ENCODE measurements around the gene RGS9. TPM values are rescaled to one million over a fixed set of nuclear protein-coding genes. Genes with fewer than 3 reads are reported as not detected.

The RGS9 gene
- total and polyA plus RNA-seq, 10 of the 15 experiments (the other 5 are each of a cell fraction or from before 2014, with no cell fraction given): 1.1 to 10.6 (median 5.6) TPM

GRCh38 chr17:65181237-65182061 lies 44.3 kb downstream of the RGS9 start (continued):
- TF ChIP-seq ZBTB4 (CRISPR knock-in tag; IDR thresholded peaks at IDR 0.05) (no peak), HSF1 (IDR thresholded peaks at IDR 0.05; ENCODE audit: low read depth, low read length) (no peak), CREM (IDR thresholded peaks at IDR 0.05; ENCODE audit: low read depth) (peak; percentile 85), GATAD2B (conservative IDR thresholded peaks at IDR 0.05; ENCODE audit: low read depth) (peak; percentile 89), RB1 (IDR thresholded peaks at IDR 0.05; ENCODE audit: borderline replicate concordance) (no peak), ZNF622 (IDR thresholded peaks at IDR 0.05) (no peak), HCFC1 (IDR thresholded peaks at IDR 0.05; ENCODE audit: low read length) (no peak), PML (IDR thresholded peaks at IDR 0.05; ENCODE audit: low read length) (0 out of 2 replicates have a peak, but pooled peaks have one; percentile 75), JUNB (IDR thresholded peaks at IDR 0.05) (peak; percentile 97), SKIL (IDR thresholded peaks at IDR 0.05; ENCODE audit: low read depth, poor library complexity, severe bottlenecking) (peak; percentile 78), SPI1 (IDR thresholded peaks at IDR 0.05; ENCODE audit: borderline replicate concordance, insufficient read depth, low read depth, low read length) (0 out of 2 replicates have a peak, but pooled peaks have one; percentile 11), FOXM1 (IDR thresholded peaks at IDR 0.05; ENCODE audit: low read depth, low read length) (peak; percentile 97), SIX5 (IDR thresholded peaks at IDR 0.05; ENCODE audit: low read depth, low read length, severe bottlenecking) (no peak), ETV6 (conservative IDR thresholded peaks at IDR 0.05 in 1 of 2, IDR thresholded peaks at IDR 0.05 in 1 of 2; ENCODE audit: borderline replicate concordance in 1 of 2, low read depth in 1 of 2) (peak in 1 of 2 experiments; percentile 76; a peak in 1 of 4 replicates), ZNF274 (IDR thresholded peaks at IDR 0.05; ENCODE audit: insufficient read depth, insufficient read length) (no peak), SRF (IDR thresholded peaks at IDR 0.05; ENCODE audit: low read depth in 2 of 2, low read length in 2 of 2) (peak in 1 of 2 experiments; percentile 76; a peak in 1 of 4 replicates)
- TF ChIP-seq, protein P1, sequence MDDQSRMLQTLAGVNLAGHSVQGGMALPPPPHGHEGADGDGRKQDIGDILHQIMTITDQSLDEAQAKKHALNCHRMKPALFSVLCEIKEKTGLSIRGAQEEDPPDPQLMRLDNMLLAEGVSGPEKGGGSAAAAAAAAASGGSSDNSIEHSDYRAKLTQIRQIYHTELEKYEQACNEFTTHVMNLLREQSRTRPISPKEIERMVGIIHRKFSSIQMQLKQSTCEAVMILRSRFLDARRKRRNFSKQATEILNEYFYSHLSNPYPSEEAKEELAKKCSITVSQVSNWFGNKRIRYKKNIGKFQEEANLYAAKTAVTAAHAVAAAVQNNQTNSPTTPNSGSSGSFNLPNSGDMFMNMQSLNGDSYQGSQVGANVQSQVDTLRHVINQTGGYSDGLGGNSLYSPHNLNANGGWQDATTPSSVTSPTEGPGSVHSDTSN (IDR thresholded peaks at IDR 0.05; ENCODE audit: insufficient replicate concordance, low read depth, low read length): no peak
- TF ChIP-seq, protein P2, sequence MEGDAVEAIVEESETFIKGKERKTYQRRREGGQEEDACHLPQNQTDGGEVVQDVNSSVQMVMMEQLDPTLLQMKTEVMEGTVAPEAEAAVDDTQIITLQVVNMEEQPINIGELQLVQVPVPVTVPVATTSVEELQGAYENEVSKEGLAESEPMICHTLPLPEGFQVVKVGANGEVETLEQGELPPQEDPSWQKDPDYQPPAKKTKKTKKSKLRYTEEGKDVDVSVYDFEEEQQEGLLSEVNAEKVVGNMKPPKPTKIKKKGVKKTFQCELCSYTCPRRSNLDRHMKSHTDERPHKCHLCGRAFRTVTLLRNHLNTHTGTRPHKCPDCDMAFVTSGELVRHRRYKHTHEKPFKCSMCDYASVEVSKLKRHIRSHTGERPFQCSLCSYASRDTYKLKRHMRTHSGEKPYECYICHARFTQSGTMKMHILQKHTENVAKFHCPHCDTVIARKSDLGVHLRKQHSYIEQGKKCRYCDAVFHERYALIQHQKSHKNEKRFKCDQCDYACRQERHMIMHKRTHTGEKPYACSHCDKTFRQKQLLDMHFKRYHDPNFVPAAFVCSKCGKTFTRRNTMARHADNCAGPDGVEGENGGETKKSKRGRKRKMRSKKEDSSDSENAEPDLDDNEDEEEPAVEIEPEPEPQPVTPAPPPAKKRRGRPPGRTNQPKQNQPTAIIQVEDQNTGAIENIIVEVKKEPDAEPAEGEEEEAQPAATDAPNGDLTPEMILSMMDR (IDR thresholded peaks at IDR 0.05 in 2 of 3, conservative IDR thresholded peaks at IDR 0.05 in 1 of 3; ENCODE audit: control insufficient read depth in 2 of 3, extremely low read depth in 1 of 3, insufficient read depth in 1 of 3, low read depth in 3 of 3, low read length in 3 of 3): no peak

Measured in GM12878 (cell line).